H1 (cell line): ENCODE results near the gene LARP1. TPM values are rescaled to one million over a fixed set of nuclear protein-coding genes. Genes with fewer than 3 reads are reported as not detected.

ENCODE experiments used
- CTCF ChIA-PET: fragments of 300-600 bp; sonication (Branson Sonifier 250); formaldehyde crosslinking; loops from one replicate; lab custom pipeline; 2021; ENCODE audit not compliant: partially characterized antibody; lab: Charles Lee
- POLR2A ChIA-PET: fragments of 300-600 bp; sonication (Branson Sonifier 250); formaldehyde crosslinking; loops from one replicate; lab custom pipeline; 2021; ENCODE audit warnings: inconsistent platforms; ENCODE audit not compliant: partially characterized antibody; lab: Charles Lee
- DNase-seq, 2 experiments: peaks; one replicate each; pipeline versions ENCODE4 v3.0.0 to v3.0.0-alpha.2; 2010 to 2022; ENCODE audit warnings: low spot score in 2 of 2, low read depth in 1 of 2, mixed read lengths in 1 of 2
- FAIRE-seq: peaks from 2 replicates; lab custom pipeline; 2011; peaks lifted over from hg19 to GRCh38; lab: Jason Lieb, UNC
- H2AFZ ChIP-seq: 2 replicates; pipeline ENCODE4 v1.8.1; 2012; ENCODE audit warnings: low read length, inconsistent platforms
- H2AK5ac ChIP-seq: 2 replicates; pipeline ENCODE4 v1.6.1; 2013; ENCODE audit warnings: low read depth, low read length
- H2BK120ac ChIP-seq: replicated peaks from 2 replicates; pipeline ENCODE3; 2013; ENCODE audit warnings: low read depth, low read length, inconsistent platforms
- H2BK12ac ChIP-seq: 2 replicates; pipeline ENCODE4 v1.6.1; 2013; ENCODE audit warnings: low read depth, low read length
- H2BK15ac ChIP-seq: 2 replicates; pipeline ENCODE4 v1.6.1; 2013; ENCODE audit warnings: low read length
- H2BK20ac ChIP-seq: 2 replicates; pipeline ENCODE4 v1.6.1; 2013; ENCODE audit warnings: low read length
- H2BK5ac ChIP-seq: 2 replicates; pipeline ENCODE4 v1.6.1; 2013; ENCODE audit warnings: low read depth, low read length
- H3K14ac ChIP-seq: 2 replicates; pipeline ENCODE4 v1.6.1; 2013; ENCODE audit warnings: inconsistent platforms; ENCODE audit not compliant: insufficient read length
- H3K18ac ChIP-seq: 2 replicates; pipeline ENCODE4 v1.6.1; 2013; ENCODE audit warnings: low read length; ENCODE audit errors: extremely low read depth
- H3K23ac ChIP-seq: 2 replicates; pipeline ENCODE4 v1.6.1; 2013; ENCODE audit warnings: inconsistent platforms; ENCODE audit not compliant: insufficient read length
- H3K23me2 ChIP-seq: 2 replicates; pipeline ENCODE4 v1.6.1; 2013; ENCODE audit warnings: low read depth, low read length
- H3K27ac ChIP-seq: 2 replicates; pipeline ENCODE4 v1.6.1; 2011; ENCODE audit warnings: low read depth, low read length, inconsistent platforms
- H3K27me3 ChIP-seq, 4 experiments: replicated peaks in 1 of 4; 1 replicate in 1 of 4; 2 replicates in 3 of 4; pipeline versions ENCODE4 v1.6.1 to v1.8.1; 2011 to 2013; ENCODE audit warnings: low read length in 3 of 4, mild to moderate bottlenecking in 3 of 4, inconsistent platforms in 2 of 4, mixed read lengths in 2 of 4, moderate library complexity in 1 of 4; ENCODE audit not compliant: control insufficient read depth in 3 of 4, insufficient read depth in 3 of 4; ENCODE audit errors: extremely low read depth in 1 of 4
- H3K36me3 ChIP-seq, 4 experiments: 2 replicates each; pipeline versions ENCODE4 v1.6.1 to v1.8.1; 2011 to 2013; ENCODE audit warnings: mild to moderate bottlenecking in 4 of 4, low read length in 3 of 4, moderate library complexity in 2 of 4, control low read depth in 1 of 4, inconsistent platforms in 1 of 4; ENCODE audit not compliant: insufficient read depth in 4 of 4, control insufficient read depth in 2 of 4
- H3K4ac ChIP-seq: replicated peaks from 2 replicates; pipeline ENCODE3; 2013; ENCODE audit warnings: low read length, low read depth, mixed read lengths, inconsistent platforms; ENCODE audit not compliant: insufficient read length
- H3K4me1 ChIP-seq, 4 experiments: replicated peaks in 1 of 4; 1 replicate in 1 of 4; 2 replicates in 3 of 4; pipeline versions ENCODE4 v1.6.1 to v1.8.1; 2011 to 2013; ENCODE audit warnings: low read length in 3 of 4, inconsistent platforms in 2 of 4, mixed read lengths in 1 of 4; ENCODE audit not compliant: insufficient read depth in 4 of 4, control insufficient read depth in 3 of 4
- H3K4me2 ChIP-seq, 2 experiments: 2 replicates each; pipeline versions ENCODE4 v1.6.1 to v1.8.1; 2011 to 2013; ENCODE audit warnings: low read depth in 2 of 2, low read length in 2 of 2, control low read depth in 1 of 2, inconsistent platforms in 1 of 2, mild to moderate bottlenecking in 1 of 2; ENCODE audit not compliant: insufficient read depth in 1 of 2
- H3K4me3 ChIP-seq, 4 experiments: fragments of 200-600, 300-600 bp in 1 of 4; sonication (generic), shearing (Covaris generic), sonication (Bioruptor Twin) in 1 of 4; 2 replicates each; pipeline versions ENCODE4 v1.5.1 to v1.8.1; 2011 to 2016; ENCODE audit warnings: low read length in 4 of 4, low read depth in 3 of 4, control low read depth in 2 of 4, inconsistent platforms in 2 of 4, mild to moderate bottlenecking in 2 of 4, mixed read lengths in 1 of 4, moderate library complexity in 1 of 4; ENCODE audit not compliant: insufficient read depth in 2 of 4; ENCODE audit errors: extremely low read depth in 1 of 4
- H3K56ac ChIP-seq: replicated peaks from 2 replicates; pipeline ENCODE3; 2013; ENCODE audit warnings: low read depth, mild to moderate bottlenecking, mixed read lengths, low read length, inconsistent platforms; ENCODE audit not compliant: insufficient read length
- H3K79me1 ChIP-seq: 2 replicates; pipeline ENCODE4 v1.6.1; 2013; ENCODE audit warnings: low read depth, low read length, control low read depth
- H3K79me2 ChIP-seq, 2 experiments: 2 replicates each; pipeline versions ENCODE4 v1.6.1 to v1.8.1; 2012 to 2013; ENCODE audit warnings: low read length in 2 of 2, mild to moderate bottlenecking in 2 of 2, inconsistent platforms in 1 of 2; ENCODE audit not compliant: insufficient read depth in 2 of 2, control insufficient read depth in 1 of 2
- H3K9ac ChIP-seq, 4 experiments: replicated peaks in 1 of 4; 1 replicate in 1 of 4; 2 replicates in 3 of 4; pipeline versions ENCODE4 v1.6.1 to v1.8.1; 2011 to 2013; ENCODE audit warnings: low read depth in 3 of 4, low read length in 3 of 4, control low read depth in 2 of 4, mild to moderate bottlenecking in 2 of 4, moderate library complexity in 2 of 4, inconsistent platforms in 1 of 4; ENCODE audit errors: extremely low read depth in 1 of 4
- H3K9me3 ChIP-seq, 2 experiments: 2 replicates each; pipeline versions ENCODE4 v1.6.1 to v1.8.1; 2012 to 2013; ENCODE audit warnings: mild to moderate bottlenecking in 2 of 2, moderate library complexity in 2 of 2, control low read depth in 1 of 2, inconsistent platforms in 1 of 2, low read depth in 1 of 2, low read length in 1 of 2, mixed read lengths in 1 of 2; ENCODE audit not compliant: insufficient read depth in 2 of 2
- H4K20me1 ChIP-seq, 2 experiments: replicated peaks in 1 of 2; 2 replicates each; pipeline versions ENCODE3 to v1.8.1; 2011 to 2013; ENCODE audit warnings: inconsistent platforms in 2 of 2, low read length in 2 of 2, mild to moderate bottlenecking in 1 of 2; ENCODE audit not compliant: insufficient read depth in 2 of 2, control insufficient read depth in 1 of 2
- H4K5ac ChIP-seq: 2 replicates; pipeline ENCODE4 v1.6.1; 2013; ENCODE audit warnings: low read length, low read depth, mixed read lengths, inconsistent platforms; ENCODE audit not compliant: insufficient read length
- H4K8ac ChIP-seq: 2 replicates; pipeline ENCODE4 v1.8.0; 2013; ENCODE audit warnings: mild to moderate bottlenecking, moderate library complexity, low read length, inconsistent platforms; ENCODE audit not compliant: insufficient read depth; ENCODE audit errors: extremely low read depth
- H4K91ac ChIP-seq: replicated peaks from 2 replicates; pipeline ENCODE3; 2013; ENCODE audit warnings: low read length, mixed read lengths, inconsistent platforms; ENCODE audit not compliant: insufficient read length
- BCL11A ChIP-seq, 2 experiments: IDR thresholded peaks; one replicate each; pipeline ENCODE4 v1.6.1; 2011; ENCODE audit warnings: low read depth in 2 of 2, low read length in 2 of 2, mild to moderate bottlenecking in 2 of 2
- CEBPB ChIP-seq: IDR thresholded peaks from 2 replicates; pipeline ENCODE4 v1.6.1; 2012; ENCODE audit warnings: low read depth, low read length
- CHD2 ChIP-seq: IDR thresholded peaks from 2 replicates; pipeline ENCODE4 v1.6.1; 2012; ENCODE audit warnings: low read length, improper control_type of control experiment
- EZH2 ChIP-seq: fragments of 200-600 bp; sonication (generic); IDR thresholded peaks from 2 replicates; pipeline ENCODE4 v1.7.1; 2012; ENCODE audit warnings: low read depth, mild to moderate bottlenecking, moderate library complexity, low read length, inconsistent platforms; ENCODE audit not compliant: severe bottlenecking
- GTF2F1 ChIP-seq: IDR thresholded peaks from 2 replicates; pipeline ENCODE4 v1.6.1; 2012; ENCODE audit warnings: low read depth, low read length, improper control_type of control experiment, borderline replicate concordance
- JUN ChIP-seq: IDR thresholded peaks from 2 replicates; pipeline ENCODE4 v1.6.1; 2011; ENCODE audit warnings: low read depth, mild to moderate bottlenecking, improper control_type of control experiment, low read length
- KDM1A ChIP-seq: fragments of 200-600, 300-600 bp; sonication (generic); IDR thresholded peaks from 2 replicates; pipeline ENCODE4 v1.7.1; 2016; ENCODE audit warnings: mild to moderate bottlenecking, low read length, borderline replicate concordance
- KDM4A ChIP-seq: IDR thresholded peaks from one replicate; pipeline ENCODE4 v1.7.1; 2012; ENCODE audit warnings: low read depth, mild to moderate bottlenecking, moderate library complexity, low read length, inconsistent platforms; ENCODE audit not compliant: severe bottlenecking
- POU5F1 ChIP-seq: IDR thresholded peaks from 2 replicates; pipeline ENCODE4 v1.6.1; 2011; ENCODE audit warnings: low read depth, mild to moderate bottlenecking, low read length, moderate library complexity
- RBBP5 ChIP-seq: IDR thresholded peaks from 2 replicates; pipeline ENCODE4 v1.7.1; 2012; ENCODE audit warnings: low read depth, mild to moderate bottlenecking, inconsistent platforms, low read length, moderate library complexity, borderline replicate concordance
- RNF2 ChIP-seq: fragments of 200-900, 300-1000 bp; sonication (generic); IDR thresholded peaks from 2 replicates; pipeline ENCODE4 v1.7.1; 2016; ENCODE audit warnings: borderline replicate concordance, low read depth, mild to moderate bottlenecking, antibody characterized with exemption, low read length; ENCODE audit not compliant: poor library complexity, severe bottlenecking; ENCODE audit errors: missing control alignments
- RXRA ChIP-seq: IDR thresholded peaks from 2 replicates; pipeline ENCODE4 v1.6.1; 2011; ENCODE audit warnings: low read depth, mild to moderate bottlenecking, low read length, moderate library complexity; ENCODE audit not compliant: insufficient read depth
- SIN3A ChIP-seq, 2 experiments: IDR thresholded peaks in 1 of 2; conservative IDR thresholded peaks in 1 of 2; 2 replicates each; pipeline ENCODE4 v1.6.1; 2011 to 2012; ENCODE audit warnings: low read length in 2 of 2, improper control_type of control experiment in 1 of 2, low read depth in 1 of 2, mild to moderate bottlenecking in 1 of 2
- SUZ12 ChIP-seq: fragments of 200-600 bp; sonication (generic); IDR thresholded peaks from 2 replicates; pipeline ENCODE4 v1.6.1; 2012; ENCODE audit warnings: mild to moderate bottlenecking, inconsistent platforms, low read length, moderate library complexity, mixed read lengths
- whole genome bisulfite sequencing, 2 experiments: shearing (Covaris generic) in 1 of 2; methylation state at CpG; one replicate each; pipeline versions ENCODE4 v1.1.6 to v1.1.7; 2013 to 2015; ENCODE audit warnings: low lambda C conversion rate in 2 of 2, mixed read lengths in 2 of 2, inconsistent platforms in 1 of 2, low coverage in 1 of 2, missing lambda C conversion rate in 1 of 2; ENCODE audit not compliant: insufficient replicate concordance in 2 of 2, insufficient coverage in 1 of 2, insufficient read length in 1 of 2; ENCODE audit errors: extremely low coverage in 1 of 2, missing lambda C conversion rate in 1 of 2; 5-methylcytosine and 5-hydroxymethylcytosine counted together
- polyA plus RNA-seq, 7 experiments: library from polyadenylated mRNA; depleted of rRNA in 3 of 7; stranded (reverse) in 5 of 7; unstranded in 2 of 7; fragments of >200 nt in 5 of 7; fragments of 200-250 nt in 2 of 7; gene quantifications; 1 replicate in 5 of 7; 2 replicates in 1 of 7; 4 replicates in 1 of 7; pipeline versions ENCODE4 v1.2.1 to v1.2.3, GENCODE V29; 2011 to 2013; ENCODE audit warnings: missing spikeins in 2 of 7, mixed read lengths in 2 of 7
- total RNA-seq: library from RNA; stranded (reverse); fragmentation: NEBNext Ultra II Directional; extraction: Animal tissue kit (Norgen Biotek cat#: 25700); gene quantifications from 2 replicates; pipeline ENCODE4 v1.2.1, GENCODE V29; 2021

LARP1 gene
- total and polyA plus RNA-seq, 2 of the 8 experiments (the other 6 are each of a cell fraction or from before 2014, with no cell fraction given) = 106 to 422 TPM

- H2BK20ac ChIP-seq = no peak overlapping the region
- no peak overlapping the region for H3K18ac ChIP-seq
- H3K9me3 ChIP-seq = no peaks in the 10 kb centered on the region
- H3K56ac ChIP-seq = no peak overlapping the region
- H3K27me3 ChIP-seq = no peaks in the 10 kb centered on the region
- no peak overlapping the region for H2AK5ac ChIP-seq
- no peak overlapping the region for H2BK15ac ChIP-seq
- H3K4me2 ChIP-seq = no peak overlapping the region
- no peak overlapping the region for H2AFZ ChIP-seq
- no peak overlapping the region for H3K4me3 ChIP-seq
- no peaks in the 10 kb centered on the region for H3K79me2 ChIP-seq
- ChIA-PET CTCF (interaction anchor here (1.1 to 1.2 kb wide), 2 partner anchors 10 to 15 kb away, joined by 4 read pairs; no protein-coding TSS in a partner anchor), POLR2A (interaction anchor here (0.9 to 2.5 kb wide), 5 partner anchors 10 to 25 kb away, joined by 3 to 9 read pairs (median 4); partner anchors contain the start of gene CNOT8)
- no peak overlapping the region for H2BK120ac ChIP-seq
- no peaks in the 10 kb centered on the region for H3K23me2 ChIP-seq
- H3K36me3 ChIP-seq = no peaks in the 10 kb centered on the region; a peak in 2 of 8 replicates
- peaks cover 0 to 2% (median under 1%) of the 10 kb centered on the region in 4 experiments; a peak in 3 of 7 replicates for H3K4me1 ChIP-seq
- H4K20me1 ChIP-seq = no peaks in the 10 kb centered on the region
- no peak overlapping the region for H2BK12ac ChIP-seq
- no peak overlapping the region for H3K9ac ChIP-seq
- no peak overlapping the region for H2BK5ac ChIP-seq
- WGBS, 2 experiments = 87% methylated on average over 5 of the region's 5 CpGs; no CpG with 5 or more reads in 1 of the 2 experiments
- H4K91ac ChIP-seq = no peak overlapping the region
- no peak for DNase-seq
- no peak overlapping the region for H3K4ac ChIP-seq
- H3K79me1 ChIP-seq = no peaks in the 10 kb centered on the region
- no peak overlapping the region for H3K14ac ChIP-seq
- H3K23ac ChIP-seq = no peak overlapping the region
- H3K27ac ChIP-seq = no peak overlapping the region
- no peak for FAIRE-seq
- H4K8ac ChIP-seq = no peak overlapping the region
- H4K5ac ChIP-seq = no peak overlapping the region
- TF ChIP-seq JUN (no peak), CEBPB (no peak), KDM4A (no peak), RBBP5 (no peak), SIN3A (conservative IDR thresholded peaks at IDR 0.05 in 1 of 2, IDR thresholded peaks at IDR 0.05 in 1 of 2; ENCODE audit: low read depth in 1 of 2, low read length in 2 of 2) (no peak), SUZ12 (no peak), RNF2 (no peak), EZH2 (no peak), BCL11A (IDR thresholded peaks at IDR 0.05; ENCODE audit: low read depth in 2 of 2, low read length in 2 of 2) (no peak), CHD2 (no peak), RXRA (no peak), POU5F1 (no peak), KDM1A (no peak), GTF2F1 (no peak)
These were observed 89.6 kb downstream of the LARP1 start for GRCh38 chr5:154844809-154845208.
